SK-N-SH treated with all-trans-retinoic acid at 6 μM for 48 hours (cell line): ENCODE data around the gene IFNAR2.

Source experiments
- ARNTL ChIP-seq: fragments of 450-650 bp; formaldehyde crosslinking; IDR thresholded peaks from 2 replicates; pipeline ENCODE4 v1.5.0; 2020; ENCODE audit warnings: low read depth, mild to moderate bottlenecking, moderate library complexity, borderline replicate concordance
- CSDC2 ChIP-seq: fragments of 250-450 bp; sonication (Bioruptor Pico); IDR thresholded peaks from 2 replicates; pipeline ENCODE4 v1.5.0; 2020; ENCODE audit warnings: mild to moderate bottlenecking, moderate library complexity
- ISL1 ChIP-seq: fragments of 250-450 bp; sonication (Bioruptor Pico); IDR thresholded peaks from 2 replicates; pipeline ENCODE4 v2.1.2; 2022; ENCODE audit warnings: mild to moderate bottlenecking, moderate library complexity
- OSR1 ChIP-seq: fragments of 250-450 bp; sonication (Bioruptor Pico); IDR thresholded peaks from 2 replicates; pipeline ENCODE4 v1.8.0; 2022; ENCODE audit warnings: moderate library complexity, mild to moderate bottlenecking, inconsistent platforms
- TCF4 ChIP-seq: fragments of 250-450 bp; sonication (Bioruptor Pico); IDR thresholded peaks from 2 replicates; pipeline ENCODE4 v1.8.0; 2021; ENCODE audit warnings: mild to moderate bottlenecking, moderate library complexity, borderline replicate concordance
- ZC3H10 ChIP-seq: fragments of 250-450 bp; sonication (Bioruptor Pico); IDR thresholded peaks from 2 replicates; pipeline ENCODE4 v1.5.1; 2021; ENCODE audit warnings: mild to moderate bottlenecking, moderate library complexity
- ZFP3 ChIP-seq: fragments of 250-450 bp; sonication (Bioruptor Pico); IDR thresholded peaks from 2 replicates; pipeline ENCODE4 v1.5.0; 2020; ENCODE audit warnings: mild to moderate bottlenecking, moderate library complexity
- ZFP30 ChIP-seq: fragments of 450-650 bp; formaldehyde crosslinking; IDR thresholded peaks from 2 replicates; pipeline ENCODE4 v1.5.0; 2022; ENCODE audit warnings: mild to moderate bottlenecking, moderate library complexity
- ZNF70 ChIP-seq: fragments of 450-650 bp; formaldehyde crosslinking; IDR thresholded peaks from 2 replicates; pipeline ENCODE4 v1.5.0; 2020; ENCODE audit warnings: mild to moderate bottlenecking, moderate library complexity
- ZNF8 ChIP-seq: fragments of 450-650 bp; formaldehyde crosslinking; IDR thresholded peaks from 2 replicates; pipeline ENCODE4 v1.5.0; 2020; ENCODE audit warnings: mild to moderate bottlenecking, moderate library complexity
- TF ChIP-seq, protein P1 (sequence below): fragments of 250-450 bp; sonication (Bioruptor Pico); IDR thresholded peaks from 2 replicates; pipeline ENCODE4 v1.5.0; 2020; ENCODE audit warnings: mild to moderate bottlenecking, moderate library complexity
- TF ChIP-seq, protein P2 (sequence below): fragments of 250-450 bp; sonication (Bioruptor Pico); IDR thresholded peaks from 2 replicates; pipeline ENCODE4 v1.8.0; 2020; ENCODE audit warnings: mild to moderate bottlenecking, moderate library complexity, borderline replicate concordance
- TF ChIP-seq, protein P3 (sequence below): fragments of 250-450 bp; sonication (Bioruptor Pico); IDR thresholded peaks from 2 replicates; pipeline ENCODE4 v1.5.1; 2020; ENCODE audit warnings: low read depth, mild to moderate bottlenecking, moderate library complexity

DNA sequence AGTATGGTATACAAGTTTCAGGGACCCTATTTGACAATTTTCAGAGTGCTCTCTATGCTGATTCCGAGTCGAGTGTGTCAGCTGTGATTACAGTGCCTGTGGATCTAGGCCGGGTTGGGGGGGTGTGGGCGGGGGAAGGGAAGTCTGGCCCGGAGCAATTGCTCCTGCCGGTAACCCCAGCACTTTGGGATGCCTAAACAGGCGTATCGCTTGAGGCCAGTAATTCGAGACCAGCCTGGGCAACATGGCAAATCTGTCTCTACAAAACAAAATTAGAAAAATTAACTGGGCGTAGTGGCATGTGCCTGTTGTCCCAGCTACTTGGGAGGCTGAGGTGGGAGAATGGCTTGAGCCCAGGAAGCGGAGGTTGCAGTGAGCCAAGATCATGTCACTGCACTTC is 34.8 kb downstream of the IFNAR2 start:
- TF ChIP-seq ZC3H10 (CRISPR knock-in tag) (no peak), ZNF70 (CRISPR knock-in tag) (no peak), ZNF8 (CRISPR knock-in tag) (no peak), ISL1 (CRISPR knock-in tag) (no peak), ARNTL (no peak), TCF4 (CRISPR knock-in tag) (no peak), ZFP3 (CRISPR knock-in tag) (no peak), CSDC2 (CRISPR knock-in tag) (no peak), OSR1 (CRISPR knock-in tag) (no peak), ZFP30 (CRISPR knock-in tag) (no peak)
- TF ChIP-seq, protein P1, sequence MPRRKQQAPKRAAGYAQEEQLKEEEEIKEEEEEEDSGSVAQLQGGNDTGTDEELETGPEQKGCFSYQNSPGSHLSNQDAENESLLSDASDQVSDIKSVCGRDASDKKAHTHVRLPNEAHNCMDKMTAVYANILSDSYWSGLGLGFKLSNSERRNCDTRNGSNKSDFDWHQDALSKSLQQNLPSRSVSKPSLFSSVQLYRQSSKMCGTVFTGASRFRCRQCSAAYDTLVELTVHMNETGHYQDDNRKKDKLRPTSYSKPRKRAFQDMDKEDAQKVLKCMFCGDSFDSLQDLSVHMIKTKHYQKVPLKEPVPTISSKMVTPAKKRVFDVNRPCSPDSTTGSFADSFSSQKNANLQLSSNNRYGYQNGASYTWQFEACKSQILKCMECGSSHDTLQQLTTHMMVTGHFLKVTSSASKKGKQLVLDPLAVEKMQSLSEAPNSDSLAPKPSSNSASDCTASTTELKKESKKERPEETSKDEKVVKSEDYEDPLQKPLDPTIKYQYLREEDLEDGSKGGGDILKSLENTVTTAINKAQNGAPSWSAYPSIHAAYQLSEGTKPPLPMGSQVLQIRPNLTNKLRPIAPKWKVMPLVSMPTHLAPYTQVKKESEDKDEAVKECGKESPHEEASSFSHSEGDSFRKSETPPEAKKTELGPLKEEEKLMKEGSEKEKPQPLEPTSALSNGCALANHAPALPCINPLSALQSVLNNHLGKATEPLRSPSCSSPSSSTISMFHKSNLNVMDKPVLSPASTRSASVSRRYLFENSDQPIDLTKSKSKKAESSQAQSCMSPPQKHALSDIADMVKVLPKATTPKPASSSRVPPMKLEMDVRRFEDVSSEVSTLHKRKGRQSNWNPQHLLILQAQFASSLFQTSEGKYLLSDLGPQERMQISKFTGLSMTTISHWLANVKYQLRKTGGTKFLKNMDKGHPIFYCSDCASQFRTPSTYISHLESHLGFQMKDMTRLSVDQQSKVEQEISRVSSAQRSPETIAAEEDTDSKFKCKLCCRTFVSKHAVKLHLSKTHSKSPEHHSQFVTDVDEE (CRISPR knock-in tag), result no peak
- TF ChIP-seq, protein P2, sequence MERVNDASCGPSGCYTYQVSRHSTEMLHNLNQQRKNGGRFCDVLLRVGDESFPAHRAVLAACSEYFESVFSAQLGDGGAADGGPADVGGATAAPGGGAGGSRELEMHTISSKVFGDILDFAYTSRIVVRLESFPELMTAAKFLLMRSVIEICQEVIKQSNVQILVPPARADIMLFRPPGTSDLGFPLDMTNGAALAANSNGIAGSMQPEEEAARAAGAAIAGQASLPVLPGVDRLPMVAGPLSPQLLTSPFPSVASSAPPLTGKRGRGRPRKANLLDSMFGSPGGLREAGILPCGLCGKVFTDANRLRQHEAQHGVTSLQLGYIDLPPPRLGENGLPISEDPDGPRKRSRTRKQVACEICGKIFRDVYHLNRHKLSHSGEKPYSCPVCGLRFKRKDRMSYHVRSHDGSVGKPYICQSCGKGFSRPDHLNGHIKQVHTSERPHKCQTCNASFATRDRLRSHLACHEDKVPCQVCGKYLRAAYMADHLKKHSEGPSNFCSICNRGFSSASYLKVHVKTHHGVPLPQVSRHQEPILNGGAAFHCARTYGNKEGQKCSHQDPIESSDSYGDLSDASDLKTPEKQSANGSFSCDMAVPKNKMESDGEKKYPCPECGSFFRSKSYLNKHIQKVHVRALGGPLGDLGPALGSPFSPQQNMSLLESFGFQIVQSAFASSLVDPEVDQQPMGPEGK, result no peak
- TF ChIP-seq, protein P3, sequence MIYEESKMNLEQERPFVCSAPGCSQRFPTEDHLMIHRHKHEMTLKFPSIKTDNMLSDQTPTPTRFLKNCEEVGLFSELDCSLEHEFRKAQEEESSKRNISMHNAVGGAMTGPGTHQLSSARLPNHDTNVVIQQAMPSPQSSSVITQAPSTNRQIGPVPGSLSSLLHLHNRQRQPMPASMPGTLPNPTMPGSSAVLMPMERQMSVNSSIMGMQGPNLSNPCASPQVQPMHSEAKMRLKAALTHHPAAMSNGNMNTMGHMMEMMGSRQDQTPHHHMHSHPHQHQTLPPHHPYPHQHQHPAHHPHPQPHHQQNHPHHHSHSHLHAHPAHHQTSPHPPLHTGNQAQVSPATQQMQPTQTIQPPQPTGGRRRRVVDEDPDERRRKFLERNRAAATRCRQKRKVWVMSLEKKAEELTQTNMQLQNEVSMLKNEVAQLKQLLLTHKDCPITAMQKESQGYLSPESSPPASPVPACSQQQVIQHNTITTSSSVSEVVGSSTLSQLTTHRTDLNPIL (CRISPR knock-in tag), result no peak
